Stimulated activated CD8-positive, alpha-beta memory T cell treated with anti-CD3 and anti-CD28 coated beads, Interleukin-2, amount 100 ng/mL, for 48 hours (primary cell): ENCODE data around the gene THSD7A.
"Not testable (repeated sequence)": the region's sequence is repeated elsewhere in the genome, so short reads cannot be mapped to it uniquely, and the experiment has no call there.

ENCODE experiments used
- DNase-seq, 2 donors: peaks; one replicate each; pipeline ENCODE4 v3.0.0-alpha.2; 2020; ENCODE audit warnings: low read depth in 2 of 2

Gene THSD7A

GRCh38 chr7:11587048-11587447 lies 244.9 kb downstream of the THSD7A start:
- DNase-seq = no peak

- no peak for DNase-seq
Measured at GRCh38 chr7:11584406-11585031, 247.5 kb downstream of the THSD7A start.

GRCh38 chr7:11579141-11579540 lies 252.9 kb downstream of the THSD7A start:
- no peak for DNase-seq

- no peak for DNase-seq
Measured at GRCh38 chr7:11576310-11576709, 255.7 kb downstream of the THSD7A start.

GRCh38 chr7:11573128-11573750 lies 258.8 kb downstream of the THSD7A start:
- DNase-seq = no peak

GRCh38 chr7:11570922-11571550 lies 261.0 kb downstream of the THSD7A start:
- DNase-seq = no peak

GRCh38 chr7:11570205-11570604 lies 261.8 kb downstream of the THSD7A start:
- DNase-seq = no peak

- DNase-seq = no peak
Measured at GRCh38 chr7:11567571-11567970, 264.4 kb downstream of the THSD7A start.

- no peak for DNase-seq
Measured at GRCh38 chr7:11557627-11558026, 274.4 kb downstream of the THSD7A start.

- DNase-seq = no peak
Measured at GRCh38 chr7:11552676-11553296, 279.2 kb downstream of the THSD7A start.

- DNase-seq = no peak
Measured at GRCh38 chr7:11551470-11551869, 280.5 kb downstream of the THSD7A start.

- DNase-seq = no peak
Measured at GRCh38 chr7:11548532-11548931, 283.5 kb downstream of the THSD7A start.

- no peak for DNase-seq
Measured at GRCh38 chr7:11541330-11541729, 290.7 kb downstream of the THSD7A start.

GRCh38 chr7:11540271-11540761 lies 291.7 kb downstream of the THSD7A start:
- DNase-seq = no peak

GRCh38 chr7:11539853-11540252 lies 292.1 kb downstream of the THSD7A start:
- DNase-seq = no peak

- no peak for DNase-seq
Measured at GRCh38 chr7:11538751-11539299, 293.2 kb downstream of the THSD7A start.

GRCh38 chr7:11533229-11533820 lies 298.7 kb downstream of the THSD7A start:
- DNase-seq = no peak

- DNase-seq = no peak
Measured at GRCh38 chr7:11529382-11529781, 302.6 kb downstream of the THSD7A start.

- no peak for DNase-seq
Measured at GRCh38 chr7:11527707-11528106, 304.3 kb downstream of the THSD7A start.

- DNase-seq = no peak
Measured at GRCh38 chr7:11524476-11525397, 307.3 kb downstream of the THSD7A start.

GRCh38 chr7:11521964-11522499 lies 310.0 kb downstream of the THSD7A start:
- DNase-seq = not testable (repeated sequence)
